Activated naive CD4-positive, alpha-beta T cell treated with anti-CD3 and anti-CD28 coated beads, Interleukin-2, amount 10 ng/mL, durations not matched to agents 7 days and 5 days (primary cell): ENCODE results near the gene KDELR1.
A peak's percentile ranks its signal among the peaks of the same experiment; 100 is the strongest.

Experiments
- CTCF ChIA-PET: fragments of 350-600 bp; sonication (Branson Sonifier 250); formaldehyde crosslinking; loops from one replicate; lab custom pipeline; 2021; ENCODE audit warnings: antibody characterized with exemption; lab: Charles Lee
- DNase-seq: peaks from one replicate; pipeline ENCODE4 v3.0.0-alpha.2; 2020
- H3K27ac Mint-ChIP-seq: one replicate; pipeline ENCODE4 v1.8.0; 2021; ENCODE audit warnings: mild to moderate bottlenecking, moderate library complexity, mixed read lengths
- H3K27me3 Mint-ChIP-seq: one replicate; pipeline ENCODE4 v1.8.0; 2021; ENCODE audit warnings: mild to moderate bottlenecking, mixed read lengths
- H3K36me3 Mint-ChIP-seq: one replicate; pipeline ENCODE4 v1.8.0; 2021; ENCODE audit warnings: mixed read lengths
- H3K4me1 Mint-ChIP-seq: one replicate; pipeline ENCODE4 v1.8.0; 2021; ENCODE audit warnings: mixed read lengths
- H3K4me3 Mint-ChIP-seq: one replicate; pipeline ENCODE4 v1.8.0; 2021; ENCODE audit warnings: mild to moderate bottlenecking, moderate library complexity, mixed read lengths
- H3K9me3 Mint-ChIP-seq: one replicate; pipeline ENCODE4 v1.8.0; 2021; ENCODE audit warnings: mixed read lengths

The KDELR1 gene

GRCh38 chr19:48333467-48334384 lies 57.6 kb downstream of the KDELR1 start:
- H3K27me3 Mint-ChIP-seq, result no peaks in the 10 kb centered on the region
- H3K27ac Mint-ChIP-seq, result peak overlapping the region; percentile 96
- DNase-seq, result peak; percentile 96
- CTCF ChIA-PET, result interaction anchor here (0.6 to 9.2 kb wide), 22 partner anchors 11 to 283 kb away, joined by 3 to 179 read pairs (median 4); partner anchors contain the start of genes EMP3 and KDELR1
- peaks cover 30% of the 10 kb centered on the region for H3K36me3 Mint-ChIP-seq
- H3K4me1 Mint-ChIP-seq, result peaks cover 49% of the 10 kb centered on the region
- H3K9me3 Mint-ChIP-seq, result no peaks in the 10 kb centered on the region
- peak overlapping the region; percentile 90 for H3K4me3 Mint-ChIP-seq

GRCh38 chr19:48332662-48333466 lies 58.5 kb downstream of the KDELR1 start:
- no peaks in the 10 kb centered on the region for H3K27me3 Mint-ChIP-seq
- H3K4me3 Mint-ChIP-seq, result peak overlapping the region; percentile 90
- CTCF ChIA-PET, result interaction anchor here (0.8 to 9.2 kb wide), 14 partner anchors 11 to 284 kb away, joined by 3 to 179 read pairs (median 4); partner anchors contain the start of genes EMP3 and KDELR1
- peak overlapping the region; percentile 96 for H3K27ac Mint-ChIP-seq
- peaks cover 55% of the 10 kb centered on the region for H3K4me1 Mint-ChIP-seq
- H3K9me3 Mint-ChIP-seq, result peaks cover 3% of the 10 kb centered on the region
- DNase-seq, result peak; percentile 99
- peaks cover 36% of the 10 kb centered on the region for H3K36me3 Mint-ChIP-seq
